ENCODE data around the gene ZBED5.

The ZBED5 gene

GRCh38 chr11:10862446-10862845, 4.6 kb upstream of the ZBED5 start:
- H3K27ac ChIP-seq, result no peak overlapping the region
- no peak for TF ChIP-seq CTCF (conservative IDR thresholded peaks at IDR 0.05)
- no peak for TF ChIP-seq ZFX (IDR thresholded peaks at IDR 0.05)

GRCh38 chr11:10861799-10862198, 3.9 kb upstream of the ZBED5 start:
- H3K27ac ChIP-seq, result no peak overlapping the region
- TF ChIP-seq ZFX (IDR thresholded peaks at IDR 0.05) (no peak), CTCF (conservative IDR thresholded peaks at IDR 0.05) (no peak)

GRCh38 chr11:10861047-10861446, 3.2 kb upstream of the ZBED5 start:
- no peak overlapping the region for H3K27ac ChIP-seq
- TF ChIP-seq CTCF (conservative IDR thresholded peaks at IDR 0.05) (no peak), ZFX (IDR thresholded peaks at IDR 0.05) (no peak)

GRCh38 chr11:10858439-10859325, 829 bp upstream of the ZBED5 start:
- H3K27ac ChIP-seq, result peak overlapping the region; percentile 98
- TF ChIP-seq CTCF (conservative IDR thresholded peaks at IDR 0.05) (no peak; the same call in 1 of the 2 replicates), ZFX (IDR thresholded peaks at IDR 0.05) (peak; percentile 93)

- peak overlapping the region; percentile 98 for H3K27ac ChIP-seq
- no peak for TF ChIP-seq CTCF (conservative IDR thresholded peaks at IDR 0.05)
- no peak for TF ChIP-seq ZFX (IDR thresholded peaks at IDR 0.05)
These were observed 469 bp downstream of the ZBED5 start for GRCh38 chr11:10857459-10857708.

- TF ChIP-seq ZFX (IDR thresholded peaks at IDR 0.05) (no peak), CTCF (conservative IDR thresholded peaks at IDR 0.05) (no peak)
These were observed 979 bp downstream of the ZBED5 start for GRCh38 chr11:10856689-10857458.

GRCh38 chr11:10855295-10855694, 2.6 kb downstream of the ZBED5 start:
- TF ChIP-seq CTCF (conservative IDR thresholded peaks at IDR 0.05), result no peak
- no peak overlapping the region for H3K27ac ChIP-seq

More at GRCh38 chr11:10856689-10857458, 979 bp downstream of the ZBED5 start:
- peak overlapping the region; percentile 98 for H3K27ac ChIP-seq

All from C4-2B (cell line).